ENCODE measurements around the gene DNAH8.

The DNAH8 gene

GRCh38 chr6:38976801-38977500 lies 261.8 kb downstream of the DNAH8 start:
- FAIRE-seq: no peak

- FAIRE-seq: no peak
These were observed 263.1 kb downstream of the DNAH8 start for GRCh38 chr6:38978139-38978704.

- no peak for FAIRE-seq
These were observed 267.4 kb downstream of the DNAH8 start for GRCh38 chr6:38982470-38982869.

GRCh38 chr6:38984723-38985122 lies 269.6 kb downstream of the DNAH8 start:
- no peak for FAIRE-seq

- no peak for FAIRE-seq
These were observed 270.7 kb downstream of the DNAH8 start for GRCh38 chr6:38985839-38986238.

GRCh38 chr6:38987503-38987902 lies 272.4 kb downstream of the DNAH8 start:
- no peak for FAIRE-seq

- FAIRE-seq: no peak
These were observed 273.8 kb downstream of the DNAH8 start for GRCh38 chr6:38988736-38989449.

GRCh38 chr6:38990475-38990874 lies 275.4 kb downstream of the DNAH8 start:
- no peak for FAIRE-seq

GRCh38 chr6:38996676-38997075 lies 281.6 kb downstream of the DNAH8 start:
- no peak for FAIRE-seq

GRCh38 chr6:38997128-38997761 lies 282.1 kb downstream of the DNAH8 start:
- no peak for FAIRE-seq

GRCh38 chr6:39003072-39003471 lies 288.0 kb downstream of the DNAH8 start:
- FAIRE-seq: no peak

GRCh38 chr6:39003492-39003891 lies 288.4 kb downstream of the DNAH8 start:
- FAIRE-seq: no peak

- no peak for FAIRE-seq
These were observed 289.7 kb downstream of the DNAH8 start for GRCh38 chr6:39004801-39005200.

GRCh38 chr6:39005774-39006173 lies 290.7 kb downstream of the DNAH8 start:
- no peak for FAIRE-seq

- no peak for FAIRE-seq
These were observed 292.5 kb downstream of the DNAH8 start for GRCh38 chr6:39007575-39007974.

GRCh38 chr6:39008737-39009136 lies 293.6 kb downstream of the DNAH8 start:
- no peak for FAIRE-seq

GRCh38 chr6:39009476-39009875 lies 294.4 kb downstream of the DNAH8 start:
- FAIRE-seq: no peak

- FAIRE-seq: no peak
These were observed 301.9 kb downstream of the DNAH8 start for GRCh38 chr6:39016839-39017546.

- no peak for FAIRE-seq
These were observed 302.4 kb downstream of the DNAH8 start for GRCh38 chr6:39017547-39017880.

GRCh38 chr6:39018103-39018502 lies 303.0 kb downstream of the DNAH8 start:
- FAIRE-seq: no peak

- FAIRE-seq: no peak
These were observed 305.0 kb downstream of the DNAH8 start for GRCh38 chr6:39020136-39020535.

GRCh38 chr6:39021041-39021440 lies 305.9 kb downstream of the DNAH8 start:
- FAIRE-seq: no peak

GRCh38 chr6:39021779-39022178 lies 306.7 kb downstream of the DNAH8 start:
- FAIRE-seq: no peak
